IMR-90 (cell line): ENCODE measurements around the gene DRC3. TPM values are rescaled to one million over a fixed set of nuclear protein-coding genes. Genes with fewer than 3 reads are reported as not detected.
A peak's percentile ranks its signal among the peaks of the same experiment; 100 is the strongest.

Experiments used
- ATAC-seq: fragments of 200-7000 bp; cut with Tn5 transposase; 2 replicates; pipeline ENCODE4 v1.9.1; 2020; ENCODE audit warnings: low read depth, mild to moderate bottlenecking, moderate library complexity
- BruUV-seq: library from RNA; stranded (reverse); fragments of 400-500 nt; replicated peaks from 2 replicates; lab custom pipeline; 2021; lab: Mats Ljungman, UMichigan
- CTCF ChIA-PET: fragments of 300-600 bp; formaldehyde crosslinking; extraction: SDS; loops from one replicate; lab custom pipeline; 2021; ENCODE audit warnings: antibody characterized with exemption; lab: Yijun Ruan, JAX
- POLR2A ChIA-PET: fragments of 300-600 bp; sonication (Branson Sonifier 250); formaldehyde crosslinking; loops from one replicate; lab custom pipeline; 2022; ENCODE audit warnings: antibody characterized with exemption; ENCODE audit not compliant: unreplicated experiment; lab: Charles Lee
- DNase-seq: peaks from one replicate; pipeline ENCODE4 v3.0.0; 2013
- H2AFZ ChIP-seq: replicated peaks from 2 replicates; pipeline ENCODE3; 2013; ENCODE audit warnings: low read length, mild to moderate bottlenecking; ENCODE audit not compliant: poor library complexity
- H2AK5ac ChIP-seq: 2 replicates; pipeline ENCODE4 v1.6.1; 2013; ENCODE audit warnings: low read depth, low read length, inconsistent platforms
- H2AK9ac ChIP-seq: replicated peaks from 2 replicates; pipeline ENCODE3; 2013; ENCODE audit warnings: mild to moderate bottlenecking, low read depth, low read length, moderate library complexity; ENCODE audit not compliant: poor library complexity
- H2BK120ac ChIP-seq: 2 replicates; pipeline ENCODE4 v1.6.1; 2013; ENCODE audit warnings: low read depth, low read length, inconsistent platforms
- H2BK15ac ChIP-seq: 3 replicates; pipeline ENCODE4 v1.6.1; 2013; ENCODE audit warnings: low read depth, low read length, inconsistent platforms
- H2BK20ac ChIP-seq: 2 replicates; pipeline ENCODE4 v1.6.1; 2013; ENCODE audit warnings: low read depth, mild to moderate bottlenecking, inconsistent platforms, low read length, moderate library complexity
- H2BK5ac ChIP-seq: 2 replicates; pipeline ENCODE4 v1.6.1; 2013; ENCODE audit warnings: mild to moderate bottlenecking, low read depth, low read length, inconsistent platforms; ENCODE audit not compliant: poor library complexity, severe bottlenecking
- H3K14ac ChIP-seq: replicated peaks from 2 replicates; pipeline ENCODE4 v1.6.1; 2013; ENCODE audit warnings: low read depth, low read length, inconsistent platforms
- H3K18ac ChIP-seq: 2 replicates; pipeline ENCODE4 v1.6.1; 2013; ENCODE audit warnings: low read depth, low read length, control low read depth
- H3K23ac ChIP-seq: 2 replicates; pipeline ENCODE4 v1.6.1; 2013; ENCODE audit warnings: low read depth, low read length, inconsistent platforms
- H3K27ac ChIP-seq: 2 replicates; pipeline ENCODE4 v1.5.1; 2013; ENCODE audit warnings: mild to moderate bottlenecking, control low read depth, low read length; ENCODE audit not compliant: insufficient read depth
- H3K27me3 ChIP-seq: 2 replicates; pipeline ENCODE4 v1.6.1; 2013; ENCODE audit warnings: low read length; ENCODE audit not compliant: control insufficient read depth, insufficient read depth
- H3K36me3 ChIP-seq: 2 replicates; pipeline ENCODE4 v1.6.1; 2013; ENCODE audit warnings: low read length, mixed read lengths; ENCODE audit not compliant: control insufficient read depth, insufficient read depth
- H3K4ac ChIP-seq: 2 replicates; pipeline ENCODE4 v1.6.1; 2013; ENCODE audit warnings: low read depth, low read length, inconsistent platforms
- H3K4me1 ChIP-seq: 2 replicates; pipeline ENCODE4 v1.6.1; 2013; ENCODE audit warnings: low read length, mixed read lengths; ENCODE audit not compliant: control insufficient read depth, insufficient read depth
- H3K4me2 ChIP-seq: 2 replicates; pipeline ENCODE4 v1.6.1; 2013; ENCODE audit warnings: low read depth, mild to moderate bottlenecking, control low read depth, low read length, moderate library complexity
- H3K4me3 ChIP-seq: 2 replicates; pipeline ENCODE4 v1.5.1; 2013; ENCODE audit warnings: low read depth, mild to moderate bottlenecking, control low read depth, low read length, moderate library complexity; ENCODE audit not compliant: insufficient read depth
- H3K56ac ChIP-seq: 2 replicates; pipeline ENCODE4 v1.6.1; 2013; ENCODE audit warnings: low read length, inconsistent platforms; ENCODE audit not compliant: insufficient read depth; ENCODE audit errors: extremely low read depth
- H3K79me1 ChIP-seq, 2 experiments: 2 replicates each; pipeline ENCODE4 v1.6.1; 2013; ENCODE audit warnings: low read length in 2 of 2, inconsistent platforms in 1 of 2, low read depth in 1 of 2
- H3K9ac ChIP-seq: 2 replicates; pipeline ENCODE4 v1.6.1; 2013; ENCODE audit warnings: low read depth, low read length, control low read depth
- H3K9me1 ChIP-seq: 2 replicates; pipeline ENCODE4 v1.6.1; 2013; ENCODE audit warnings: low read length, inconsistent platforms; ENCODE audit not compliant: insufficient read depth
- H3K9me3 ChIP-seq: 2 replicates; pipeline ENCODE4 v1.6.1; 2013; ENCODE audit warnings: low read length; ENCODE audit not compliant: control insufficient read depth, insufficient read depth
- H4K20me1 ChIP-seq: 2 replicates; pipeline ENCODE4 v1.6.1; 2013; ENCODE audit warnings: low read length, inconsistent platforms; ENCODE audit not compliant: insufficient read depth
- H4K5ac ChIP-seq: 2 replicates; pipeline ENCODE4 v1.6.1; 2013; ENCODE audit warnings: mild to moderate bottlenecking, low read depth, low read length, control low read depth
- H4K8ac ChIP-seq, 2 experiments: 2 replicates each; pipeline ENCODE4 v1.6.1; 2013; ENCODE audit warnings: low read depth in 2 of 2, low read length in 2 of 2, control low read depth in 1 of 2, inconsistent platforms in 1 of 2
- H4K91ac ChIP-seq: 2 replicates; pipeline ENCODE4 v1.6.1; 2013; ENCODE audit warnings: low read depth, low read length, inconsistent platforms; ENCODE audit not compliant: insufficient read depth
- CEBPB ChIP-seq: IDR thresholded peaks from 2 replicates; pipeline ENCODE4 v1.6.1; 2012; ENCODE audit warnings: low read depth, low read length, improper control_type of control experiment
- MAZ ChIP-seq: IDR thresholded peaks from 2 replicates; pipeline ENCODE4 v1.6.1; 2012; ENCODE audit warnings: low read depth, mild to moderate bottlenecking, low read length, improper control_type of control experiment, moderate library complexity, borderline replicate concordance
- MXI1 ChIP-seq: IDR thresholded peaks from 2 replicates; pipeline ENCODE4 v1.6.1; 2012; ENCODE audit warnings: low read depth, mild to moderate bottlenecking, low read length, moderate library complexity, borderline replicate concordance
- POLR2A ChIP-seq: IDR thresholded peaks from 2 replicates; pipeline ENCODE4 v1.6.1; 2012; ENCODE audit warnings: mild to moderate bottlenecking, low read depth, low read length
- WGBS, 2 experiments: methylation state at CpG; one replicate each; pipeline versions ENCODE4 v1.1.5 to v1.1.7; 2013; ENCODE audit warnings: missing lambda C conversion rate in 2 of 2; ENCODE audit not compliant: insufficient read length in 1 of 2; ENCODE audit errors: extremely low coverage in 2 of 2; 5-methylcytosine and 5-hydroxymethylcytosine counted together
- dilution Hi-C: fragments of 300-500 bp; cut with HindIII; formaldehyde crosslinking; loops from one replicate; pipeline ENCODE4 v1.14.3; 2018; ENCODE audit warnings: low sequenced_read_pairs; ENCODE audit not compliant: unreplicated experiment
- in situ Hi-C: fragments of 300-500 bp; cut with MboI; formaldehyde crosslinking; loops from 3 replicates; pipeline ENCODE4 v1.14.3; 2019; ENCODE audit warnings: low sequenced_read_pairs, inconsistent platforms, mixed read lengths
- intact Hi-C: fragments of 100-400 bp; cut with micrococcal nuclease; formaldehyde crosslinking; loops from 2 replicates; pipeline ENCODE4 v1.10.0; 2022
- polyA plus RNA-seq, 3 experiments: library from polyadenylated mRNA; depleted of rRNA; stranded (reverse); fragments of >200 nt; gene quantifications; 2 replicates each; pipeline ENCODE4 v1.2.3, GENCODE V29; 2012; ENCODE audit warnings: low replicate concordance in 1 of 3
- total RNA-seq: library from RNA; depleted of rRNA; stranded (reverse); fragments of >200 nt; gene quantifications from 2 replicates; pipeline ENCODE4 v1.2.3, GENCODE V29; 2012

The DRC3 gene
- total and polyA plus RNA-seq, 2 of the 4 experiments (the other 2 are of a cell fraction), result 0.55 to 0.72 TPM

GRCh38 chr17:18039535-18040260, 67.0 kb downstream of the DRC3 start:
- H2BK5ac ChIP-seq, result peak overlapping the region; percentile 72
- H3K14ac ChIP-seq, result peak overlapping the region; percentile 50
- TF ChIP-seq POLR2A, result no peak
- TF ChIP-seq MXI1, result no peak
- no peak for TF ChIP-seq CEBPB
- no peak for TF ChIP-seq MAZ
- peaks cover 42 to 60% of the 10 kb centered on the region in 2 experiments for H3K79me1 ChIP-seq
- CTCF ChIA-PET, result no interaction called here
- POLR2A ChIA-PET, result no interaction called here
- peak overlapping the region; percentile 59 for H3K27ac ChIP-seq
- H3K9ac ChIP-seq, result peak overlapping the region; percentile 61
- H4K91ac ChIP-seq, result no peak overlapping the region
- H3K4ac ChIP-seq, result peak overlapping the region; percentile 61
- in situ Hi-C loops (loop anchor here (10.0 kb wide), 1 partner anchor 355 kb away; the partner anchor contains the start of gene RAI1), dilution Hi-C loops (no loop called here), intact Hi-C loops (loop anchor here (10.0 kb wide), 1 partner anchor 685 kb away; no protein-coding TSS in a partner anchor)
- peak overlapping the region; percentile 39; the same call in 1 of the 2 replicates for H2BK120ac ChIP-seq
- H3K27me3 ChIP-seq, result no peaks in the 10 kb centered on the region
- H3K56ac ChIP-seq, result peak overlapping the region; percentile 48
- H3K18ac ChIP-seq, result peak overlapping the region; percentile 33; the same call in 1 of the 2 replicates
- peak overlapping the region in 1 of 2 experiments; percentile 66; a peak in 3 of 4 replicates for H4K8ac ChIP-seq
- H3K4me3 ChIP-seq, result peak overlapping the region; percentile 66
- H3K9me1 ChIP-seq, result peaks cover 7% of the 10 kb centered on the region
- H4K5ac ChIP-seq, result peak overlapping the region; percentile 33; the same call in 1 of the 2 replicates
- 0% methylated on average over 46 of the region's 81 CpGs; no CpG with 5 or more reads in 1 of the 2 experiments for WGBS, 2 experiments
- no peaks in the 10 kb centered on the region for H3K9me3 ChIP-seq
- H4K20me1 ChIP-seq, result peaks cover 11% of the 10 kb centered on the region; the same call in 1 of the 2 replicates
- H3K4me2 ChIP-seq, result peak overlapping the region; percentile 99
- H2AK9ac ChIP-seq, result peak overlapping the region; percentile 93
- ATAC-seq, result peak; percentile 38
- peaks cover 14% of the 10 kb centered on the region for H3K4me1 ChIP-seq
- no TSS peak for BruUV-seq
- no peaks in the 10 kb centered on the region for H3K36me3 ChIP-seq
- DNase-seq, result no peak
- H3K23ac ChIP-seq, result peak overlapping the region; percentile 49
- H2BK20ac ChIP-seq, result no peak overlapping the region
- H2AFZ ChIP-seq, result peak overlapping the region; percentile 98
- H2BK15ac ChIP-seq, result no peak overlapping the region
- H2AK5ac ChIP-seq, result peak overlapping the region; percentile 69
